ENCODE data around the gene ZMIZ1. TPM values are rescaled to one million over a fixed set of nuclear protein-coding genes. Genes with fewer than 3 reads are reported as not detected.

ZMIZ1 gene
- total RNA-seq, 1 experiment from 2014 or later: 28.4 TPM

DNA sequence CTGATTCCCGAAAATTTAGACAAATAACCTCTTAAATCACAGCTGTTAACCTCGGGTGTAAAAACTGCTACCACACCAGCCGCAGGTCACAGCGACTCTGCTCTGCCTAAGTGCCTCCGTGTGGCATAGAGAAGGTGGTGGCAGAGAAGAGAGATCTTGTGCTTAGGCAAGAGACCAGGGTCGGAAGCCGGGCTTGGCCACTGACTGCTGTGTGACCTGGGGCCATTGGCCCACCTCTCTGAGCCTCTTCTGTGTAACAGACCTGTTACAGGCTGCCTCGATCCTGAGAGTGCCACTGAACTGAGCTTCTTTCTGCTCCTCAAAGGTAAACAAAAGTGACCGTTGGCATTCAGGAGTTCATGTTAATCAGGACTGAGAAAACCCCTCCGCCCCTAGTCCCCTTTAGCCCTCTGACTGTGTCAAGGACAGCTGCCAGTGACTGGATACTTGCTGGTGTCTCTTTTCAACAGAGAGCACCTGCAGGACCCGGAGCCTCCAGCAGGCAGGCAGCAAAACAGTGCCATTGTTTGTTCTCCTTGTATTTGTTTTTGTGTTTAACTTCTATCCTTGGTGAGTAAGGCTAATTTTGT, 36.5 kb downstream of the ZMIZ1 start:
- Histone ChIP-seq H2AFZ (ENCODE audit: low read depth, low read length, poor library complexity, severe bottlenecking) (no peak overlapping the region), H3K27me3 (ENCODE audit: insufficient read depth, low read length) (no peaks in the 10 kb centered on the region), H3K36me3 (ENCODE audit: control insufficient read depth in 1 of 2, insufficient read depth in 2 of 2, low read length in 2 of 2) (no peaks in the 10 kb centered on the region), H3K4me1 (ENCODE audit: control insufficient read depth in 1 of 2, insufficient read depth in 2 of 2, low read length in 2 of 2) (peaks cover 25 to 27% of the 10 kb centered on the region in 2 experiments), H3K9ac (ENCODE audit: low read length) (no peak overlapping the region), H3K4me3 (replicated peaks in 1 of 2; ENCODE audit: low read depth in 1 of 2, low read length in 2 of 2) (no peak overlapping the region), H3K79me2 (ENCODE audit: insufficient read depth, low read length) (peaks cover 46% of the 10 kb centered on the region), H3K4me2 (ENCODE audit: low read length) (no peak overlapping the region), H3K9me2 (ENCODE audit: insufficient read depth) (no peaks in the 10 kb centered on the region), H4K20me1 (ENCODE audit: insufficient read depth) (no peaks in the 10 kb centered on the region), H3K27ac (ENCODE audit: low read depth, low read length) (no peak overlapping the region), H3K9me3 (ENCODE audit: control insufficient read depth in 1 of 2, insufficient read depth in 1 of 2, low read depth in 1 of 2, low read length in 2 of 2) (no peaks in the 10 kb centered on the region)
- DNase-seq (ENCODE audit: low read depth, low spot score) (no peak), ATAC-seq (no peak)
- POLR2A ChIA-PET: no interaction called here
- intact Hi-C loops (cut with micrococcal nuclease): no loop called here
- no TSS peak for BruUV-seq (replicated peaks)
- RAD21 ChIA-PET (ENCODE audit: low non-redundant PET in 1 of 2, low total read pairs in 2 of 2, uncharacterized antibody in 2 of 2, unreplicated experiment in 2 of 2): no interaction called here
- CTCF ChIA-PET: no interaction called here
- TF ChIP-seq, protein P1, sequence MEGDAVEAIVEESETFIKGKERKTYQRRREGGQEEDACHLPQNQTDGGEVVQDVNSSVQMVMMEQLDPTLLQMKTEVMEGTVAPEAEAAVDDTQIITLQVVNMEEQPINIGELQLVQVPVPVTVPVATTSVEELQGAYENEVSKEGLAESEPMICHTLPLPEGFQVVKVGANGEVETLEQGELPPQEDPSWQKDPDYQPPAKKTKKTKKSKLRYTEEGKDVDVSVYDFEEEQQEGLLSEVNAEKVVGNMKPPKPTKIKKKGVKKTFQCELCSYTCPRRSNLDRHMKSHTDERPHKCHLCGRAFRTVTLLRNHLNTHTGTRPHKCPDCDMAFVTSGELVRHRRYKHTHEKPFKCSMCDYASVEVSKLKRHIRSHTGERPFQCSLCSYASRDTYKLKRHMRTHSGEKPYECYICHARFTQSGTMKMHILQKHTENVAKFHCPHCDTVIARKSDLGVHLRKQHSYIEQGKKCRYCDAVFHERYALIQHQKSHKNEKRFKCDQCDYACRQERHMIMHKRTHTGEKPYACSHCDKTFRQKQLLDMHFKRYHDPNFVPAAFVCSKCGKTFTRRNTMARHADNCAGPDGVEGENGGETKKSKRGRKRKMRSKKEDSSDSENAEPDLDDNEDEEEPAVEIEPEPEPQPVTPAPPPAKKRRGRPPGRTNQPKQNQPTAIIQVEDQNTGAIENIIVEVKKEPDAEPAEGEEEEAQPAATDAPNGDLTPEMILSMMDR (IDR thresholded peaks at IDR 0.05 in 2 of 3, conservative IDR thresholded peaks at IDR 0.05 in 1 of 3; ENCODE audit: borderline replicate concordance in 1 of 3, insufficient read depth in 1 of 3, low read depth in 2 of 3, low read length in 2 of 3): no peak
- TF ChIP-seq ZNF274 (IDR thresholded peaks at IDR 0.05; ENCODE audit: low read depth, low read length) (no peak), POLR2A (IDR thresholded peaks at IDR 0.05; ENCODE audit: borderline replicate concordance, extremely low read depth, insufficient read depth, insufficient read length) (no peak), SRF (IDR thresholded peaks at IDR 0.05; ENCODE audit: low read depth) (no peak), RAD21 (IDR thresholded peaks at IDR 0.05; ENCODE audit: low read depth) (no peak), SP1 (IDR thresholded peaks at IDR 0.05; ENCODE audit: low read depth) (no peak), CEBPB (IDR thresholded peaks at IDR 0.05; ENCODE audit: low read depth) (no peak), SIN3A (IDR thresholded peaks at IDR 0.05; ENCODE audit: low read depth) (no peak), YY1 (IDR thresholded peaks at IDR 0.05; ENCODE audit: extremely low read depth, insufficient replicate concordance, low read depth, low read length) (no peak), ZFX (IDR thresholded peaks at IDR 0.05) (no peak), JUND (IDR thresholded peaks at IDR 0.05) (no peak), POLR2AphosphoS5 (IDR thresholded peaks at IDR 0.05; ENCODE audit: low read depth, low read length) (no peak), ELF1 (IDR thresholded peaks at IDR 0.05; ENCODE audit: borderline replicate concordance, low read depth) (no peak), CBX3 (IDR thresholded peaks at IDR 0.05; ENCODE audit: low read depth) (no peak), EZH2 (IDR thresholded peaks at IDR 0.05) (no peak), EGR1 (IDR thresholded peaks at IDR 0.05; ENCODE audit: low read depth) (no peak)
- TF ChIP-seq, protein P2, sequence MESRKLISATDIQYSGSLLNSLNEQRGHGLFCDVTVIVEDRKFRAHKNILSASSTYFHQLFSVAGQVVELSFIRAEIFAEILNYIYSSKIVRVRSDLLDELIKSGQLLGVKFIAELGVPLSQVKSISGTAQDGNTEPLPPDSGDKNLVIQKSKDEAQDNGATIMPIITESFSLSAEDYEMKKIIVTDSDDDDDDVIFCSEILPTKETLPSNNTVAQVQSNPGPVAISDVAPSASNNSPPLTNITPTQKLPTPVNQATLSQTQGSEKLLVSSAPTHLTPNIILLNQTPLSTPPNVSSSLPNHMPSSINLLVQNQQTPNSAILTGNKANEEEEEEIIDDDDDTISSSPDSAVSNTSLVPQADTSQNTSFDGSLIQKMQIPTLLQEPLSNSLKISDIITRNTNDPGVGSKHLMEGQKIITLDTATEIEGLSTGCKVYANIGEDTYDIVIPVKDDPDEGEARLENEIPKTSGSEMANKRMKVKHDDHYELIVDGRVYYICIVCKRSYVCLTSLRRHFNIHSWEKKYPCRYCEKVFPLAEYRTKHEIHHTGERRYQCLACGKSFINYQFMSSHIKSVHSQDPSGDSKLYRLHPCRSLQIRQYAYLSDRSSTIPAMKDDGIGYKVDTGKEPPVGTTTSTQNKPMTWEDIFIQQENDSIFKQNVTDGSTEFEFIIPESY (IDR thresholded peaks at IDR 0.05; ENCODE audit: extremely low read depth, insufficient replicate concordance, low read length): no peak
- TF ChIP-seq, protein P3, sequence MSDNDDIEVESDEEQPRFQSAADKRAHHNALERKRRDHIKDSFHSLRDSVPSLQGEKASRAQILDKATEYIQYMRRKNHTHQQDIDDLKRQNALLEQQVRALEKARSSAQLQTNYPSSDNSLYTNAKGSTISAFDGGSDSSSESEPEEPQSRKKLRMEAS (IDR thresholded peaks at IDR 0.05): no peak
